NCI-H1048 (cell line): ENCODE data around the gene PIP4K2C.
"Not testable (repeated sequence)": the region's sequence is repeated elsewhere in the genome, so short reads cannot be mapped to it uniquely, and the experiment has no call there.

Experiments
- DNase-seq: peaks from one replicate; lab custom pipeline; 2025; lab: John Stamatoyannopoulos, UW

The PIP4K2C gene

DNA sequence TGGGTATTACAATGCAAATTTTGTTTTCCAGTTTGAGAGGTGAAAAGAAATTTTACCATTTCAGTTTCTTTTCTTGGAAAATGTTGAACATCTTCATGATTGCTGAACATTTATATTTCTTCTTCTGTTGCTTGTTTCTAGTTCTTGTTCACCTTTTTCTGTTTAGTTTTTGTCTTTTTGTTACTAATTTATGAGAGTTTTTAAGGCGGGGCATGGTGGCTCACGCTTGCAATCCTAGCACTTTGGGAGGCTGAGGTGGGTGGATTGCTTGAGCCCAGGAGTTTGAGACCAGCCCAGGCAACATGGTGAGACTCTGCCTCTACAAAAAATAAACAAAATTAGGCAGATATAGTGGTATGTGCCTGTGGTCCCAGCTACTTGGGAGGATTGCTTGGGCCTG is 30.5 kb upstream of the PIP4K2C start:
- DNase-seq, result no peak

- not testable (repeated sequence) for DNase-seq
Measured at GRCh38 chr12:57561117-57561516, 29.9 kb upstream of the PIP4K2C start.

DNA sequence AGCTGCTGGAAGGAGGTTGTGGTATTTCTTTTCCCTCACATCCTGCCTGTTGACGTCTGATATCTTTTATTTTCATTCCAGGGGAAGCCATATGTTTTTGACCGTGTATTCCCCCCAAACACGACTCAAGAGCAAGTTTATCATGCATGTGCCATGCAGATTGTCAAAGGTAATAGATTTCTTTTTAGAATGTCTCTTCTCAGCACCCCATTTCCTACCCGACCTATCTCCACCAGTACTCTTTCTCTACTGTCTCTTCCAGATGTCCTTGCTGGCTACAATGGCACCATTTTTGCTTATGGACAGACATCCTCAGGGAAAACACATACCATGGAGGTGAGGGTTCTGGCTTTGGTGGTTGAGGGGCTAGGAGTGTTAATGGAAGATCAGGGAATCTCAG is 27.6 kb upstream of the PIP4K2C start:
- no peak for DNase-seq

DNA sequence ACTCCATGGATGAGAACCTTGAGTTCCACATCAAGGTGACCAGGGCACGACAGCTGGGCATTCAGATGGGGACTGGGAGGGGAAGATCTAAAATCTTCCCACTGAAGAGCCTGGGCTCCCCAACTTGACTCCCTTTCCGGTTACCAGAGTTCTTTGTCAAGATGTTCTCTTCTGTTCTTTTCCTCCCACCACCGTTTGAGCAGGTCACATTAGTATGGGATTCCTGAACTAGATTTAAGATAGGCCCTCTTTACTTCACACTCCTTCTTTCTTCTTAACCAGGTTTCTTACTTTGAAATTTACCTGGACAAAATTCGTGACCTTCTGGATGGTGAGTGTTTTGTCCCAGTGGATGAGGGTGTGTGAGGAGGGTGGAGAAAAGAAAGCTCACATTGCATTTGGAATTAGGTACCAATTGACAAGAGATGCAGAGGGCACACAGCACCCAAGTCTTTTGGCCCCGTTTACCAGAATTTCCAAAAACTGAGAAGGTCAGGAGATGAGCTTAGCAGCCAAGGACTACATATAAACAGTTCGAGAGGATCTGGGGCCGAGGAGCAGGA is 26.7 kb upstream of the PIP4K2C start:
- no peak for DNase-seq

DNA sequence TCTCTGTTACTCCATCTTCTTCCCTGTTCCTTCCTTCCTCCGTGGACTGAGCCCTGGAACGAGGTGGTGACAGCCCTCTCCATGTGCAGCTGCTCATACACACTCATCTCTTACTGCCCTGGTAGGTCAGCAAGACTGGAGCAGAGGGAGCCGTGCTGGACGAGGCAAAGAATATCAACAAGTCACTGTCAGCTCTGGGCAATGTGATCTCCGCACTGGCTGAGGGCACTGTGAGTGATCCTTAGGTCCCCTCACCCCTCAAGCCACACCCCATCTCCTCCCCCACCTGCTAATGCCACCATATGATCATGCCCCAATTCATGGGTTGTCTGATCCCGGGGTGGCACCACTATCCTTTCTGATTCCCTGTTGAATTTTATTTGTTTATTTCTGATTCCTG is 22.2 kb upstream of the PIP4K2C start:
- DNase-seq, result no peak

DNA sequence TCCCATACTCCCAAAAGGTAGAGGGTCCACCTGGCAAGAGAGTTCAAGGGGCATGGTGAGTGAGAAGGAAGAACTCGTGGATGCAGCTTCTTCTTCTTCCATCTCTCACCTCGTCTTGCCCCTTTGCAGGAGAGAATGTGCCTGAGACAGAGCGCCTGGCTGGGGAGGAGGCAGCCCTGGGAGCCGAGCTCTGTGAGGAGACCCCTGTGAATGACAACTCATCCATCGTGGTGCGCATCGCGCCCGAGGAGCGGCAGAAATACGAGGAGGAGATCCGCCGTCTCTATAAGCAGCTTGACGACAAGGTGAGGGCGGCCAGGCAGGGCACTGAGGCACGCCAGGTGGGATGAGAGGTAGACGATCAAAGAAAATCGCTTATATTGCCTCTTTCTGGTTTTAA is 21.1 kb upstream of the PIP4K2C start:
- DNase-seq, result no peak

DNA sequence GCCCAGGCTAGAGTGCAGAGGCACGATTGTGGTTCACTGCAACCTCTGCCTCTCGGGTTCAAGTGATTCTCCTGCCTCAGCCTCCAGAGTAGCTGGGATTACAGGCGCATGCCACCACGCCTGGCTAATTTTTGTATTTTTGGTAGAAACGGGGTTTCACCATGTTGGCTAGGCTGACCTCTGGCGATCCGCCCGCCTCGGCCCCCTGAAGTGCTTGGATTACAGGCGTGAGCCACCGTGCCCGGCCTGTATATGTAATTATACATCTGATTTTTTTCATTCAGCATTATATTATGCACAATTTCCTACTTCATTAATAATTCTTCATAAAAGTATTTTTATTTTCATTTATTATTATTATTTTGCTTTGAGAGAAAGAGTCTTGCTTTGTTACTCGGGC is 20.6 kb upstream of the PIP4K2C start:
- DNase-seq, result not testable (repeated sequence)

GRCh38 chr12:57571926-57572762 is 18.8 kb upstream of the PIP4K2C start:
- no peak for DNase-seq

DNA sequence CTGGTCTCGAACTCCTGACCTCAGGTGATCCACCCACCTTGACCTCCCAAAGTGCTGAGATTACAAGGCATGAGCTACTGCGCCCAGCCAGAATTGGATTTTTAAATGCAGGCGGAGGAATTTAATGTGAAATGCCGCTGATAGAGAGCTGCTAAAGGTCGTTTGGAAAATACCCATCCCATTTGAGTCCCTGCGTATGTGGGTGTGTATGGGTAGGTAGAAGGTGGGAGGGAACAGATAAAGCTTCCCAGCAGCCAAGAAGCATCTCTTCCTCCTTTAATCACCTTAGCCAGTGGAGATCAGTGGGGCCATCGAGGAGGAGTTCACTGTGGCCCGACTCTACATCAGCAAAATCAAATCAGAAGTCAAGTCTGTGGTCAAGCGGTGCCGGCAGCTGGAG is 16.2 kb upstream of the PIP4K2C start:
- DNase-seq, result no peak

- DNase-seq, result no peak
Measured at GRCh38 chr12:57575771-57576612, 15.0 kb upstream of the PIP4K2C start.

DNA sequence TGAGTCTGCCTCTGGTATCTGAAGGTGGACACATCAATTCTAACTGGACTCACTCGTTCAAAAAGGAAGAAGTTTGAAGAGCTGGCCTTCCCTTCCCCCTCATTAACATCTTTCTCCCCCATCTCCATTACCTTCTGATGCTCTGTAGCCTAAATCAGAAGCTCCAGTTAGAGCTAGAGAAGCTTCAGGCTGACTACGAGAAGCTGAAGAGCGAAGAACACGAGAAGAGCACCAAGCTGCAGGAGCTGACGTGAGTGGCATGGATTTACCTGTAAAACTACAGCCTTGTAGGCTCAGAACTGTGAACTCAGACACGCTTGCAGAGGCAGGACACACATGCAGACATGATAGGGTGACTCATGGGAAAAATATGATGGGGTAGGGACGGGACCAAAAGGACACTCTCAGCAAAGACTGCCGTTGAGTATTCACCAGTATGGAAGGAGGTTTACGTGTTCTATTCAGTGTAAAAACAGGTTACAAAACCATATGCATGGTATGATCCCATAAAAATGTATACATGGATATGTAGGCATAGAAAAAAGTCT is 14.3 kb upstream of the PIP4K2C start:
- DNase-seq, result no peak

DNA sequence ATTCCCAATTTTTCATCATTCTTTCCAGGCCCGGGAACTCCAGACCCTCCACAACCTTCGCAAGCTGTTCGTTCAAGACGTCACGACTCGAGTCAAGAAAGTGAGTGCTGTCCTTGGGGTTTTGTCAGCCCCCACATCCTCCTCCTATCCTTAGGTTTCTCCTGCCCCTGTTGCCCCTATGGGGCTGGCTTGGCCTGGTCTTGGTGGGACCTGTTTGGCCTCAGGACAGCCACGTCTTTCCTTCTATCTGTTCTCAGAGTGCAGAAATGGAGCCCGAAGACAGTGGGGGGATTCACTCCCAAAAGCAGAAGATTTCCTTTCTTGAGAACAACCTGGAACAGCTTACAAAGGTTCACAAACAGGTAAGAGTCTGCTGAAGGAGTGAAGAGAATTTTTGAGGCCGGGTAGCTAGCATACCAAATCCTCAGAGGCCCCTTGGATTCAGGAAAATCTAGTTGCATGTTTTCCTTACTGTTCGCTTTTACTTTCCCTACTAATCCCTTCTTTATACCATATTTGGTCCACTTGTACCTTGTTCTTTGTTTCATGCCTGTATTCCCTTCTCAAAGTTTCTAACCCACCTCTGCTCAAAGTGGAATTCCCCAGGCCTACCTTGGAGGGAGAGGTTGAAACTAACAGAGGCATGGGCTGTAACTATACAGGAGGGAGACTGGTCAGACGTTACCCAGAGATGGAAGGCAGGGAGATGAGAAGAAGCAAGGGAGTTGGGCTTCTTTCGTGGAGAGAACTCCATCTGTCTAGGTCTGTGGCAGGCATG is 12.8 kb upstream of the PIP4K2C start:
- no peak for DNase-seq

DNA sequence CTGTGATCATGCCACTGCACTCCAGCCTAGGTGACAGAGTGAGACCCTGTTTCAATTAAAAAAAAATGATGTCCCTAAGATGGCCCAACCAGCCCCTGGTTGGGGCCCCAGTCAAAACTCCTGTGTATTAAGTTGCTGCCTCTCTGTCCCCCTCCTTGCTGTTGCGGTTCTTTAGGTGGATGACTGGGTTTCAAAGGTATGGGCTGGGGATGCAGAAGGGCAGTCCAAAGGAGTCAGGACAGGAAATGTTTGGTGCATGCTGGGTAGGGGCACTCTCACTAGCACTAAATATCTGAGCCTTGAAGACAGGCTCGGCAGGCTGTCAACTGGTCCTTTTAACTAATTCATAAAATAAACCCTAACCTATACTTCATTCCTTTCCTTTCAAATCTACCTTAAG is 12.0 kb upstream of the PIP4K2C start:
- DNase-seq, result no peak

GRCh38 chr12:57579677-57580465 is 11.1 kb upstream of the PIP4K2C start:
- DNase-seq, result no peak

DNA sequence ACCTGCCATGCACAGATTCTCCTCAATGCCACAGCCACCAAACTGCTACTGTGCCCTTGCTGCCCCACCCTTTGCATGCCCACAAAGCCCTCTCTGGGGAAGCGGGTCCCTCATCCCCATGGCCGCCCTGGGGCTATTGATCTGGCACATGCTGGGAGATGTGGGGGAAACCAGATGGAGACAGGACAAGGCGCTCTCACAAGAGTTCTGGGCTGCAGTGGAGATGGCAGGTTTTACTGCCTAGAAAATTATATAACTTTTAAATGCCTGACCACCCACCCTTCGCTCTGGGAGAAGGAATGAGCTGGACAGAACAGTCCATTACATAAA is 10.6 kb upstream of the PIP4K2C start:
- no peak for DNase-seq

- no peak for DNase-seq
Measured at GRCh38 chr12:57581802-57582201, 9.2 kb upstream of the PIP4K2C start.

DNA sequence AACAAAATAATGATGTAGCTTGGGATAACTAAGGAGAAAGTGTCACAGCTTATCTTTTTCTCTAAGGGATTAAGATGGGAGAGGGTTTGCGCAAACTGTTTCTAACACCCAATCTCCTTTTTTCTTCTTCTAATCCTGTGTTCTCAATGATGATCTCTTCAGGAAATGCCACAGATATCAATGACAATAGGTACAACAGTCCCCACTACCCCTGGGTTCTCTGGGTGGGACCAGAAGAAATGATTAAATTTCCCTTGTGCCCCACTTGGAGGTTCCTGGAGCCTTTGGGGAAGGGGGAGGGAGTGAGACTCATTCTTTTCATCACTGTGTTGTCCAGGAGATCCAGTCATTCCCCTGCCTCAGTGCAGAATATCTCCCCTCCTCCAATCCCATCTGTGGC is 8.6 kb upstream of the PIP4K2C start:
- no peak for DNase-seq

GRCh38 chr12:57583008-57583831 is 7.8 kb upstream of the PIP4K2C start:
- DNase-seq, result peak; percentile 29

GRCh38 chr12:57584050-57584449 is 6.9 kb upstream of the PIP4K2C start:
- no peak for DNase-seq

DNA sequence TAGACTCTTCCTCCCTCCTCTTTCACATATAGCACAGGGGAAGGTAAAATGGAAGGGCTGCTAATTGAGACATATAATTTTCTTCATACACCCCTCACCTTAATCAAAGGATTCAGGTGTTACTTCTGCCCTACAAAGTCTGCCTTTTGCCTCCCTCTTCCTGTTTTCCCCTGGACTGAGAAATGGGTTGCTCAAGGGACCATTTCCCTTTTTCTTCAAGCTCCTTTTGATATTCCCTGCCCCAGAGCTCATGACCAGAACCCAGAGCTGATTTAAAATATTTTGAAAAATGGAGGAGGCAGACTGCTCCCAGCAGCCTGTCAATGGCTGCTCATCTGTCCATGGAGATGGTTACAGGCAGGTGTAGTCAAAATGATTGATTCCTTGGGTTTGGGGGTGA is 6.3 kb upstream of the PIP4K2C start:
- DNase-seq, result no peak
